Stomach (tissue), 9 donors: ENCODE results near the gene PERCC1. TPM values are rescaled to one million over a fixed set of nuclear protein-coding genes. Genes with fewer than 3 reads are reported as not detected.

Experiments used
- DNase-seq, 2 donors: peaks; one replicate each; pipeline versions ENCODE4 v3.0.0 to v3.0.0-alpha.2; 2013 to 2019
- H3K27ac ChIP-seq, 5 donors: fragments of 200-600 bp in 4 of 5; sonication (generic) in 4 of 5; one replicate each; pipeline ENCODE4 v1.5.1; 2013 to 2019; ENCODE audit warnings: mild to moderate bottlenecking in 1 of 5, moderate library complexity in 1 of 5
- H3K27me3 ChIP-seq, 3 donors: fragments of 200-600 bp; sonication (generic); one replicate each; pipeline ENCODE4 v1.5.1; 2017 to 2019; ENCODE audit warnings: mixed run types in 1 of 3
- H3K36me3 ChIP-seq, 4 donors: fragments of 200-600 bp; sonication (generic); 1 replicate in 3 of 4; 2 replicates in 1 of 4; pipeline ENCODE4 v1.5.1; 2016 to 2019
- H3K4me1 ChIP-seq, 4 donors: fragments of 200-600 bp; sonication (generic); one replicate each; pipeline ENCODE4 v1.5.1; 2016 to 2019
- H3K4me3 ChIP-seq, 4 donors: fragments of 200-600 bp; sonication (generic) in 3 of 4; one replicate each; pipeline ENCODE4 v1.5.1; 2016 to 2019; ENCODE audit warnings: mild to moderate bottlenecking in 1 of 4
- H3K9me3 ChIP-seq, 4 donors: fragments of 200-600 bp; sonication (generic); one replicate each; pipeline ENCODE4 v1.5.1; 2016 to 2019
- EP300 ChIP-seq: sonication (generic); formaldehyde crosslinking; IDR thresholded peaks from one replicate; pipeline ENCODE4 v1.6.1; 2017; ENCODE audit warnings: antibody characterized with exemption
- POLR2A ChIP-seq, 4 donors: fragments of 450-650 bp; IDR thresholded peaks; one replicate each; pipeline ENCODE4 v1.6.1; 2016; ENCODE audit warnings: antibody characterized with exemption in 4 of 4, control low read depth in 2 of 4, mild to moderate bottlenecking in 1 of 4, moderate library complexity in 1 of 4
- POLR2AphosphoS5 ChIP-seq, 3 donors: sonication (generic); formaldehyde crosslinking; IDR thresholded peaks; one replicate each; pipeline ENCODE4 v1.6.1; 2016; ENCODE audit warnings: antibody characterized with exemption in 3 of 3
- WGBS, 5 donors: extraction: QIAGEN DNeasy Blood & Tissue Kit in 3 of 5; methylation state at CpG; one replicate each; pipeline versions ENCODE4 v1.1.5 to v1.1.7; 2013 to 2018; 5-methylcytosine and 5-hydroxymethylcytosine counted together
- intact Hi-C: fragments of 100-400 bp; cut with DNase I; formaldehyde crosslinking; loops from one replicate; pipeline ENCODE4 v1.15.1; 2023; ENCODE audit warnings: low total_unique reads
- polyA plus RNA-seq, 3 donors: library from polyadenylated mRNA; stranded (reverse); fragments of 200-250 nt; gene quantifications; one replicate each; pipeline ENCODE4 v1.2.3, GENCODE V29; 2013
- total RNA-seq, 5 donors: library from RNA; depleted of rRNA; stranded (reverse); fragments of >200 nt; gene quantifications; one replicate each; pipeline versions ENCODE4 v1.1.0 to v1.2.3, GENCODE V29; 2014 to 2016
- TF ChIP-seq, protein P1 (sequence below), 7 experiments: fragments of 450-650 bp in 4 of 7; fragments of 200-600 bp in 3 of 7; sonication (generic) in 3 of 7; IDR thresholded peaks; one replicate each; pipeline ENCODE4 v1.5.1; 2016 to 2019; ENCODE audit warnings: antibody characterized with exemption in 7 of 7, control low read depth in 2 of 7, mild to moderate bottlenecking in 1 of 7
- donor health status: healthy with polysubstance abuse.
- donor health status: Bipolar disorder and iron deficiency.
- donor health status: healthy.

PERCC1 gene
- total and polyA plus RNA-seq, 8 donors: 2.0 to 21.4 (median 3.3) TPM; not detected in 5

DNA sequence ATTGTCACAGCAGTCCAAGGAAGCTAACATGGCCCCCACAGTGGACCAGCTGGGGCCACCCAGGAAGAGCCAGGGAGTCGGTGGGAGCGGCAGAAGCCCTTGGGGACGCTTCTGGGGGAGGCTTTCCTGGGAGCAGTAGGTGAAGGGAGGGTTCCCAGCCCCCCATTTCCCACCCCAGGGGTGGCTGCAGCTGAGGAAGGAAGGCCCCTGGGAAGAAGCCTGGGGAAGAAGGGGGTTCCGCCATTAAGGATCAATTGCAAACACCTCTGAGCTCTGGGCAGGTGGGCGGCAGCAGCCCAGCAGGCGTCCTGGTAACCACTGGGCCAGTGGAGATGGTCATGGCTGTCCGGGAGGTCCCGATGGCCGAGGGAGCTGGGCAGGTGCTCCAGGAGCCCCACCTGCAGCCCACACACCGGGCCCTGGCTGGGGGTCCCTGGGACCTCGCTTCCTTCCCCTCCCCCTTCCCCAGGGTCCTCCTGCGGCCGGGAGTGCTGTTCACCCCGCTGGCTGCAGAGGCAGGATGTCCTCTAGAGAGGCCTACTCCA is 592 bp upstream of the PERCC1 start:
- intact Hi-C loops: no loop called here
- Histone ChIP-seq H3K4me1 (peaks cover 14 to 39% (median 35%) of the 10 kb centered on the region in 4 donors), H3K27ac (peak overlapping the region in 2 of 5 donors; percentile 29 to 35), H3K4me3 (no peak overlapping the region), H3K9me3 (no peaks in the 10 kb centered on the region), H3K27me3 (peaks cover 0 to 30% (median 0%) of the 10 kb centered on the region in 3 donors), H3K36me3 (no peaks in the 10 kb centered on the region)
- no peak for DNase-seq
- WGBS, 5 donors: 46 to 55% (median 49%) methylated on average over 12 to 14 of the region's 14 CpGs
- TF ChIP-seq EP300 (no peak), POLR2A (IDR thresholded peaks at IDR 0.05) (no peak), POLR2AphosphoS5 (IDR thresholded peaks at IDR 0.05) (no peak)
- TF ChIP-seq, protein P1, sequence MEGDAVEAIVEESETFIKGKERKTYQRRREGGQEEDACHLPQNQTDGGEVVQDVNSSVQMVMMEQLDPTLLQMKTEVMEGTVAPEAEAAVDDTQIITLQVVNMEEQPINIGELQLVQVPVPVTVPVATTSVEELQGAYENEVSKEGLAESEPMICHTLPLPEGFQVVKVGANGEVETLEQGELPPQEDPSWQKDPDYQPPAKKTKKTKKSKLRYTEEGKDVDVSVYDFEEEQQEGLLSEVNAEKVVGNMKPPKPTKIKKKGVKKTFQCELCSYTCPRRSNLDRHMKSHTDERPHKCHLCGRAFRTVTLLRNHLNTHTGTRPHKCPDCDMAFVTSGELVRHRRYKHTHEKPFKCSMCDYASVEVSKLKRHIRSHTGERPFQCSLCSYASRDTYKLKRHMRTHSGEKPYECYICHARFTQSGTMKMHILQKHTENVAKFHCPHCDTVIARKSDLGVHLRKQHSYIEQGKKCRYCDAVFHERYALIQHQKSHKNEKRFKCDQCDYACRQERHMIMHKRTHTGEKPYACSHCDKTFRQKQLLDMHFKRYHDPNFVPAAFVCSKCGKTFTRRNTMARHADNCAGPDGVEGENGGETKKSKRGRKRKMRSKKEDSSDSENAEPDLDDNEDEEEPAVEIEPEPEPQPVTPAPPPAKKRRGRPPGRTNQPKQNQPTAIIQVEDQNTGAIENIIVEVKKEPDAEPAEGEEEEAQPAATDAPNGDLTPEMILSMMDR (IDR thresholded peaks at IDR 0.05): no peak

DNA sequence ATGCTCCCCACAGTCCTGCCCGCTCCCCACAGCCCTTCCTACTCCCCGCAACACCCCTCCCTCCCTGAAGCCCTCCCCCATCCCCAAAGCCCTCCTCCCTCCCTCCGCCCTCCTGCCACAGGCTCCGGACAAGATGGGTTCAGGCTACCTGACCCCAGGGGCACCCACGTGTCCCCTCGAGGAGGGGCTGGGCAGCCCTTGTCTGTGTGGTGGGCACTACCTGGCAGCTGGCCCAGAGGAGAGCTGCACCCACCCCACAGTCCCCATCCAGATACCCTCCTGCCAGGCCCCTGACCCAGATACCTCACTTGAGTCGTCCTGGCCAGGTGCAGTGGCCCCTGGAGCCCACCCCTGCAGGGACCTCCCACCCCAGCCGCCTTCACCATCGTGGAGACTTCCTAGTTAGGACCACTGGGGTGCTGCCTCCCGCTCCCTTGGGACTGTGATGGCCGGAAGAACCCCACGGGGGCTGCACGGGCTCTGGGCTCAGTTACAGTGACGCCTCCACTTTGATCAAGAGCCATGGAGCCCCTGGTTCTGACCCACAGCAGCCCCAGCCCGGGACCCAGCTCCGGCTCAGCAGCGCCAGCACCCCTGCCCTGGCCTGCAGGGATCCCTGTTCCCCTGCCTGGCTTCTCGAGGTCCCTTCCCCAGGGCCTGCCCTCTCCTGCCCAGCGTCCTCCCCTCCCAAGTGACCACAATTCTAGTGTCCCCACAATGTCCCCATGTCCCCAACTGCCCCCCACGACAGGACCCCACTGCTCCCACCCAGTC is 806 bp downstream of the PERCC1 start:
- Histone ChIP-seq H3K36me3 (no peaks in the 10 kb centered on the region), H3K4me3 (peak overlapping the region in 1 of 4 donors; percentile 30), H3K9me3 (no peaks in the 10 kb centered on the region), H3K27ac (peak overlapping the region in 3 of 5 donors; percentile 6 to 53 (median 29)), H3K27me3 (peaks cover 0 to 30% (median 0%) of the 10 kb centered on the region in 3 donors), H3K4me1 (peaks cover 14 to 39% (median 35%) of the 10 kb centered on the region in 4 donors)
- WGBS, 5 donors: 70 to 86% (median 79%) methylated on average over 16 to 20 of the region's 20 CpGs
- TF ChIP-seq POLR2AphosphoS5 (IDR thresholded peaks at IDR 0.05) (no peak), EP300 (no peak), POLR2A (IDR thresholded peaks at IDR 0.05) (no peak)
- TF ChIP-seq, protein P1 (IDR thresholded peaks at IDR 0.05): no peak
- intact Hi-C loops: no loop called here
- no peak for DNase-seq

DNA sequence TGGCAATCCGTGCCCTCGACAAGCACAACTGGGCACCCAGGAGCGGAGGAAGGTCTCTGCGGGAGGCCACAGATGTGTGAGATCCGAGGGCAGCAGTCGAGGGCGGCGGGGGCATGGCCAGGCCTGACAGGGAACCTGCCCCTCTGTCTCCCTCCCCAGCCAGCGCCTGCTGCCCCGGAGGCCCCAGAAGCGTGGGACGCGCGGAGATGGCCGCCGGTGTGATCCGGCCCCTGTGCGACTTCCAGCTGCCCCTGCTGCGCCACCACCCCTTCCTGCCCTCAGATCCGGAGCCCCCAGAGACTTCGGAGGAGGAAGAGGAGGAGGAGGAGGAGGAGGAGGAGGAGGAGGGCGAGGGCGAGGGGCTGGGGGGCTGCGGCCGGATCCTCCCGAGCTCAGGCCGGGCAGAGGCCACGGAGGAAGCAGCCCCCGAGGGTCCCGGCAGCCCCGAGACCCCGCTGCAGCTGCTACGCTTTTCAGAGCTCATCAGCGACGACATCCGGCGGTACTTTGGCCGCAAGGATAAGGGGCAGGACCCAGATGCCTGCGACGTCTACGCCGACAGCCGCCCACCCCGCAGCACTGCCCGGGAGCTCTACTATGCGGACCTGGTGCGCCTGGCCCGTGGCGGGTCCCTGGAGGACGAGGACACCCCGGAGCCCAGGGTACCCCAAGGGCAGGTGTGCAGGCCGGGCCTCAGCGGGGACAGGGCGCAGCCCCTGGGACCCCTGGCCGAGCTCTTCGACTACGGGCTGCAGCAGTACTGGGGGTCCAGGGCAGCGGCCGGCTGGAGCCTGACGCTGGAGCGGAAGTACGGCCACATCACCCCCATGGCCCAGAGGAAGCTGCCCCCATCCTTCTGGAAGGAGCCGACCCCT is 1.7 kb downstream of the PERCC1 start:
- Histone ChIP-seq H3K36me3 (no peaks in the 10 kb centered on the region), H3K9me3 (no peaks in the 10 kb centered on the region), H3K27me3 (peaks cover 0 to 30% (median 0%) of the 10 kb centered on the region in 3 donors), H3K4me1 (peaks cover 14 to 39% (median 35%) of the 10 kb centered on the region in 4 donors), H3K27ac (peak overlapping the region in 1 of 5 donors; percentile 29), H3K4me3 (peak overlapping the region in 1 of 4 donors; percentile 18)
- no peak for DNase-seq
- TF ChIP-seq POLR2AphosphoS5 (IDR thresholded peaks at IDR 0.05): no peak
- no peak for TF ChIP-seq EP300
- no peak for TF ChIP-seq POLR2A (IDR thresholded peaks at IDR 0.05)
- TF ChIP-seq, protein P1 (IDR thresholded peaks at IDR 0.05): no peak
- WGBS, 5 donors: 76 to 91% (median 88%) methylated on average over 30 to 63 of the region's 63 CpGs
- intact Hi-C loops: no loop called here

DNA sequence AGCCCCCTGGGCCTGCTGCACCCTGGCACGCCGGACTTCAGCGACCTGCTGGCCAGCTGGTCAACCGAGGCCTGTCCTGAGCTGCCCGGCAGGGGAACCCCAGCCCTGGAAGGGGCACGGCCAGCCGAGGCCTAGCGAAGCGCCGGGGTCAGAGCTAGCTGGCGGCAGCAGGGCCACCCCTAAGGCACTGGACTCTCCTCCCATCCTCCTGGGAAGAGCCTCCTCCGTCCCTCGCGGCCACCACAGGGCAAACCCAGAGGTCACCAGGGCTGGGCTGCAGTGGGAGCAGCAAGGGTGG is 2.3 kb downstream of the PERCC1 start:
- no peak for TF ChIP-seq EP300
- TF ChIP-seq, protein P1 (IDR thresholded peaks at IDR 0.05): no peak
- TF ChIP-seq POLR2A (IDR thresholded peaks at IDR 0.05): no peak
- TF ChIP-seq POLR2AphosphoS5 (IDR thresholded peaks at IDR 0.05): no peak

More for the DNA sequence above, 2.3 kb downstream of the PERCC1 start:
- no peak overlapping the region for H3K4me3 ChIP-seq
- H3K27ac ChIP-seq: no peak overlapping the region
- H3K4me1 ChIP-seq: peaks cover 14 to 39% (median 34%) of the 10 kb centered on the region in 4 donors
- H3K27me3 ChIP-seq: peaks cover 0 to 30% (median 0%) of the 10 kb centered on the region in 3 donors
- WGBS, 5 donors: 79 to 91% (median 83%) methylated on average over 14 of the region's 14 CpGs; no CpG with 5 or more reads in 2 of the 5 donors
- no peaks in the 10 kb centered on the region for H3K36me3 ChIP-seq
- no peaks in the 10 kb centered on the region for H3K9me3 ChIP-seq
- intact Hi-C loops: no loop called here
- DNase-seq: no peak
